Measurements from ENCODE around the gene C3orf70.

Gene C3orf70

GRCh38 chr3:185084901-185085300, 68.0 kb downstream of the C3orf70 start:
- DNase-seq, result no peak

- no peak for DNase-seq
Observed at GRCh38 chr3:185084402-185084801, 68.5 kb downstream of the C3orf70 start.

GRCh38 chr3:185082829-185083228, 70.0 kb downstream of the C3orf70 start:
- DNase-seq, result no peak

- no peak for DNase-seq
Observed at GRCh38 chr3:185082149-185082548, 70.7 kb downstream of the C3orf70 start.

GRCh38 chr3:185081521-185081920, 71.3 kb downstream of the C3orf70 start:
- no peak for DNase-seq

GRCh38 chr3:185079625-185080024, 73.2 kb downstream of the C3orf70 start:
- no peak for DNase-seq

- no peak for DNase-seq
Observed at GRCh38 chr3:185076219-185076618, 76.6 kb downstream of the C3orf70 start.

GRCh38 chr3:185075547-185075946, 77.3 kb downstream of the C3orf70 start:
- DNase-seq, result no peak

- no peak for DNase-seq
Observed at GRCh38 chr3:185071287-185071800, 81.5 kb downstream of the C3orf70 start.

- no peak for DNase-seq
Observed at GRCh38 chr3:185070491-185071286, 82.2 kb downstream of the C3orf70 start.

- no peak for DNase-seq
Observed at GRCh38 chr3:185069037-185070030, 83.5 kb downstream of the C3orf70 start.

- no peak for DNase-seq
Observed at GRCh38 chr3:185067173-185067572, 85.7 kb downstream of the C3orf70 start.

- no peak for DNase-seq
Observed at GRCh38 chr3:185066251-185066650, 86.6 kb downstream of the C3orf70 start.

GRCh38 chr3:185065059-185065458, 87.8 kb downstream of the C3orf70 start:
- DNase-seq, result no peak

- DNase-seq, result no peak
Observed at GRCh38 chr3:185063431-185063830, 89.4 kb downstream of the C3orf70 start.

GRCh38 chr3:185062191-185062590, 90.7 kb downstream of the C3orf70 start:
- no peak for DNase-seq

- DNase-seq, result no peak
Observed at GRCh38 chr3:185060655-185061054, 92.2 kb downstream of the C3orf70 start.

GRCh38 chr3:185059766-185060165, 93.1 kb downstream of the C3orf70 start:
- DNase-seq, result no peak

- DNase-seq, result no peak
Observed at GRCh38 chr3:185058796-185059195, 94.1 kb downstream of the C3orf70 start.

GRCh38 chr3:185057829-185058228, 95.0 kb downstream of the C3orf70 start:
- DNase-seq, result no peak

GRCh38 chr3:185056908-185057307, 96.0 kb downstream of the C3orf70 start:
- DNase-seq, result no peak

- DNase-seq, result no peak
Observed at GRCh38 chr3:185052631-185053030, 100.2 kb downstream of the C3orf70 start.

- no peak for DNase-seq
Observed at GRCh38 chr3:185051801-185052200, 101.1 kb downstream of the C3orf70 start.

All from central memory CD4-positive, alpha-beta T cell (primary cell).